ENCODE data around the gene FGD4.

DNA sequence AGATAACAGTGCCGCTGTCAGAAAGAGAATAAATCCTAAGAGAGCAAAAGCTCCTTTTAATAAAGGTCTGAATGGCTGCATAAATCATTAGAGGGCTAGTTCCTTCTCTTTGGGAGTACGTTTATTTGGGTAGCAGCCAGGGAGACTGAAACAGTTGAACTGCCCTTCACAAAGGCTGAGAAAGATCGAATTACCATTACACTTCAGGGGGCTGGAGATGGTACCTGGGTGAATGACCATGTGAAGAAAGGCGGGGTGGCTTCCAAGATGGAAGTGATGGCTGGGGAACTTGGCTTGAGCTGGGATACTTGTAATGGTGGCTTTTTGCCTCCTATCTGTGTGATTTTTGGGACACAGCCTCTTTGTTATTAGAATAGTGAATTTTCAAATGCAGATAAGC, 1.7 kb upstream of the FGD4 start:
- no peak for TF ChIP-seq CTCF (conservative IDR thresholded peaks at IDR 0.05 in 1 of 2, IDR thresholded peaks at IDR 0.05 in 1 of 2; ENCODE audit: extremely low read depth in 1 of 2, insufficient read depth in 1 of 2, low read depth in 1 of 2, low read length in 2 of 2)
- TF ChIP-seq EZH2 (IDR thresholded peaks at IDR 0.05; ENCODE audit: borderline replicate concordance, low read length): no peak
